IMR-90 (cell line): ENCODE data around the gene CCDC141. TPM values are rescaled to one million over a fixed set of nuclear protein-coding genes. Genes with fewer than 3 reads are reported as not detected.

Experiments used
- ATAC-seq: fragments of 200-7000 bp; cut with Tn5 transposase; 2 replicates; pipeline ENCODE4 v1.9.1; 2020; ENCODE audit warnings: low read depth, mild to moderate bottlenecking, moderate library complexity
- BruUV-seq: library from RNA; stranded (reverse); fragments of 400-500 nt; replicated peaks from 2 replicates; lab custom pipeline; 2021; lab: Mats Ljungman, UMichigan
- CTCF ChIA-PET: fragments of 300-600 bp; formaldehyde crosslinking; extraction: SDS; loops from one replicate; lab custom pipeline; 2021; ENCODE audit warnings: antibody characterized with exemption; lab: Yijun Ruan, JAX
- POLR2A ChIA-PET: fragments of 300-600 bp; sonication (Branson Sonifier 250); formaldehyde crosslinking; loops from one replicate; lab custom pipeline; 2022; ENCODE audit warnings: antibody characterized with exemption; ENCODE audit not compliant: unreplicated experiment; lab: Charles Lee
- DNase-seq: peaks from one replicate; pipeline ENCODE4 v3.0.0; 2013
- H2AFZ ChIP-seq: replicated peaks from 2 replicates; pipeline ENCODE3; 2013; ENCODE audit warnings: low read length, mild to moderate bottlenecking; ENCODE audit not compliant: poor library complexity
- H2AK5ac ChIP-seq: 2 replicates; pipeline ENCODE4 v1.6.1; 2013; ENCODE audit warnings: low read depth, low read length, inconsistent platforms
- H2AK9ac ChIP-seq: replicated peaks from 2 replicates; pipeline ENCODE3; 2013; ENCODE audit warnings: mild to moderate bottlenecking, low read depth, low read length, moderate library complexity; ENCODE audit not compliant: poor library complexity
- H2BK120ac ChIP-seq: 2 replicates; pipeline ENCODE4 v1.6.1; 2013; ENCODE audit warnings: low read depth, low read length, inconsistent platforms
- H2BK15ac ChIP-seq: 3 replicates; pipeline ENCODE4 v1.6.1; 2013; ENCODE audit warnings: low read depth, low read length, inconsistent platforms
- H2BK20ac ChIP-seq: 2 replicates; pipeline ENCODE4 v1.6.1; 2013; ENCODE audit warnings: low read depth, mild to moderate bottlenecking, inconsistent platforms, low read length, moderate library complexity
- H2BK5ac ChIP-seq: 2 replicates; pipeline ENCODE4 v1.6.1; 2013; ENCODE audit warnings: mild to moderate bottlenecking, low read depth, low read length, inconsistent platforms; ENCODE audit not compliant: poor library complexity, severe bottlenecking
- H3K14ac ChIP-seq: replicated peaks from 2 replicates; pipeline ENCODE4 v1.6.1; 2013; ENCODE audit warnings: low read depth, low read length, inconsistent platforms
- H3K18ac ChIP-seq: 2 replicates; pipeline ENCODE4 v1.6.1; 2013; ENCODE audit warnings: low read depth, low read length, control low read depth
- H3K23ac ChIP-seq: 2 replicates; pipeline ENCODE4 v1.6.1; 2013; ENCODE audit warnings: low read depth, low read length, inconsistent platforms
- H3K27ac ChIP-seq: 2 replicates; pipeline ENCODE4 v1.5.1; 2013; ENCODE audit warnings: mild to moderate bottlenecking, control low read depth, low read length; ENCODE audit not compliant: insufficient read depth
- H3K27me3 ChIP-seq: 2 replicates; pipeline ENCODE4 v1.6.1; 2013; ENCODE audit warnings: low read length; ENCODE audit not compliant: control insufficient read depth, insufficient read depth
- H3K36me3 ChIP-seq: 2 replicates; pipeline ENCODE4 v1.6.1; 2013; ENCODE audit warnings: low read length, mixed read lengths; ENCODE audit not compliant: control insufficient read depth, insufficient read depth
- H3K4ac ChIP-seq: 2 replicates; pipeline ENCODE4 v1.6.1; 2013; ENCODE audit warnings: low read depth, low read length, inconsistent platforms
- H3K4me1 ChIP-seq: 2 replicates; pipeline ENCODE4 v1.6.1; 2013; ENCODE audit warnings: low read length, mixed read lengths; ENCODE audit not compliant: control insufficient read depth, insufficient read depth
- H3K4me2 ChIP-seq: 2 replicates; pipeline ENCODE4 v1.6.1; 2013; ENCODE audit warnings: low read depth, mild to moderate bottlenecking, control low read depth, low read length, moderate library complexity
- H3K4me3 ChIP-seq: 2 replicates; pipeline ENCODE4 v1.5.1; 2013; ENCODE audit warnings: low read depth, mild to moderate bottlenecking, control low read depth, low read length, moderate library complexity; ENCODE audit not compliant: insufficient read depth
- H3K56ac ChIP-seq: 2 replicates; pipeline ENCODE4 v1.6.1; 2013; ENCODE audit warnings: low read length, inconsistent platforms; ENCODE audit not compliant: insufficient read depth; ENCODE audit errors: extremely low read depth
- H3K79me1 ChIP-seq, 2 experiments: 2 replicates each; pipeline ENCODE4 v1.6.1; 2013; ENCODE audit warnings: low read length in 2 of 2, inconsistent platforms in 1 of 2, low read depth in 1 of 2
- H3K9ac ChIP-seq: 2 replicates; pipeline ENCODE4 v1.6.1; 2013; ENCODE audit warnings: low read depth, low read length, control low read depth
- H3K9me1 ChIP-seq: 2 replicates; pipeline ENCODE4 v1.6.1; 2013; ENCODE audit warnings: low read length, inconsistent platforms; ENCODE audit not compliant: insufficient read depth
- H3K9me3 ChIP-seq: 2 replicates; pipeline ENCODE4 v1.6.1; 2013; ENCODE audit warnings: low read length; ENCODE audit not compliant: control insufficient read depth, insufficient read depth
- H4K20me1 ChIP-seq: 2 replicates; pipeline ENCODE4 v1.6.1; 2013; ENCODE audit warnings: low read length, inconsistent platforms; ENCODE audit not compliant: insufficient read depth
- H4K5ac ChIP-seq: 2 replicates; pipeline ENCODE4 v1.6.1; 2013; ENCODE audit warnings: mild to moderate bottlenecking, low read depth, low read length, control low read depth
- H4K8ac ChIP-seq, 2 experiments: 2 replicates each; pipeline ENCODE4 v1.6.1; 2013; ENCODE audit warnings: low read depth in 2 of 2, low read length in 2 of 2, control low read depth in 1 of 2, inconsistent platforms in 1 of 2
- H4K91ac ChIP-seq: 2 replicates; pipeline ENCODE4 v1.6.1; 2013; ENCODE audit warnings: low read depth, low read length, inconsistent platforms; ENCODE audit not compliant: insufficient read depth
- BHLHE40 ChIP-seq: fragments of 150-350 bp; IDR thresholded peaks from 2 replicates; pipeline ENCODE4 v1.6.1; 2016; ENCODE audit warnings: mild to moderate bottlenecking, low read depth, low read length
- CEBPB ChIP-seq: IDR thresholded peaks from 2 replicates; pipeline ENCODE4 v1.6.1; 2012; ENCODE audit warnings: low read depth, low read length, improper control_type of control experiment
- CHD1 ChIP-seq: IDR thresholded peaks from 2 replicates; pipeline ENCODE4 v1.6.1; 2012; ENCODE audit warnings: low read depth, low read length, improper control_type of control experiment
- CTCF ChIP-seq: conservative IDR thresholded peaks from 2 replicates; pipeline ENCODE4 v1.5.1; 2012; ENCODE audit warnings: mild to moderate bottlenecking, low read depth, low read length, improper control_type of control experiment
- ELK1 ChIP-seq: fragments of 150-350 bp; IDR thresholded peaks from 2 replicates; pipeline ENCODE4 v1.6.1; 2016; ENCODE audit warnings: low read depth, mild to moderate bottlenecking, low read length, moderate library complexity, borderline replicate concordance
- FOS ChIP-seq: fragments of 150-350 bp; IDR thresholded peaks from 2 replicates; pipeline ENCODE4 v1.6.1; 2016; ENCODE audit warnings: low read depth, low read length
- MAFK ChIP-seq: IDR thresholded peaks from 2 replicates; pipeline ENCODE4 v1.6.1; 2012; ENCODE audit warnings: low read depth, low read length, improper control_type of control experiment
- MAZ ChIP-seq: IDR thresholded peaks from 2 replicates; pipeline ENCODE4 v1.6.1; 2012; ENCODE audit warnings: low read depth, mild to moderate bottlenecking, low read length, improper control_type of control experiment, moderate library complexity, borderline replicate concordance
- MXI1 ChIP-seq: IDR thresholded peaks from 2 replicates; pipeline ENCODE4 v1.6.1; 2012; ENCODE audit warnings: low read depth, mild to moderate bottlenecking, low read length, moderate library complexity, borderline replicate concordance
- POLR2A ChIP-seq: IDR thresholded peaks from 2 replicates; pipeline ENCODE4 v1.6.1; 2012; ENCODE audit warnings: mild to moderate bottlenecking, low read depth, low read length
- RAD21 ChIP-seq: IDR thresholded peaks from 2 replicates; pipeline ENCODE4 v1.6.1; 2012; ENCODE audit warnings: low read length, improper control_type of control experiment
- RCOR1 ChIP-seq: IDR thresholded peaks from 2 replicates; pipeline ENCODE4 v1.6.1; 2012; ENCODE audit warnings: mild to moderate bottlenecking, low read length, improper control_type of control experiment; ENCODE audit not compliant: insufficient replicate concordance
- SMC3 ChIP-seq: fragments of 150-350 bp; IDR thresholded peaks from 2 replicates; pipeline ENCODE4 v1.6.1; 2016; ENCODE audit warnings: low read depth, mild to moderate bottlenecking, antibody characterized with exemption, low read length, moderate library complexity
- USF2 ChIP-seq: fragments of 150-350 bp; IDR thresholded peaks from 2 replicates; pipeline ENCODE4 v1.6.1; 2017; ENCODE audit warnings: mild to moderate bottlenecking, antibody characterized with exemption, low read length, low read depth
- WGBS, 2 experiments: methylation state at CpG; one replicate each; pipeline versions ENCODE4 v1.1.5 to v1.1.7; 2013; ENCODE audit warnings: missing lambda C conversion rate in 2 of 2; ENCODE audit not compliant: insufficient read length in 1 of 2; ENCODE audit errors: extremely low coverage in 2 of 2; 5-methylcytosine and 5-hydroxymethylcytosine counted together
- dilution Hi-C: fragments of 300-500 bp; cut with HindIII; formaldehyde crosslinking; loops from one replicate; pipeline ENCODE4 v1.14.3; 2018; ENCODE audit warnings: low sequenced_read_pairs; ENCODE audit not compliant: unreplicated experiment
- in situ Hi-C: fragments of 300-500 bp; cut with MboI; formaldehyde crosslinking; loops from 3 replicates; pipeline ENCODE4 v1.14.3; 2019; ENCODE audit warnings: low sequenced_read_pairs, inconsistent platforms, mixed read lengths
- intact Hi-C: fragments of 100-400 bp; cut with micrococcal nuclease; formaldehyde crosslinking; loops from 2 replicates; pipeline ENCODE4 v1.10.0; 2022
- polyA plus RNA-seq, 3 experiments: library from polyadenylated mRNA; depleted of rRNA; stranded (reverse); fragments of >200 nt; gene quantifications; 2 replicates each; pipeline ENCODE4 v1.2.3, GENCODE V29; 2012; ENCODE audit warnings: low replicate concordance in 1 of 3
- total RNA-seq: library from RNA; depleted of rRNA; stranded (reverse); fragments of >200 nt; gene quantifications from 2 replicates; pipeline ENCODE4 v1.2.3, GENCODE V29; 2012

The CCDC141 gene
- total and polyA plus RNA-seq, 2 of the 4 experiments (the other 2 are of a cell fraction): not detected

GRCh38 chr2:178836807-178837206 lies 213.1 kb downstream of the CCDC141 start:
- H4K91ac ChIP-seq: no peak overlapping the region
- H3K9me1 ChIP-seq: no peaks in the 10 kb centered on the region
- H2BK15ac ChIP-seq: no peak overlapping the region
- no peak overlapping the region for H3K14ac ChIP-seq
- H4K8ac ChIP-seq: no peak overlapping the region
- POLR2A ChIA-PET: no interaction called here
- no peaks in the 10 kb centered on the region for H3K79me1 ChIP-seq
- no peak overlapping the region for H2BK120ac ChIP-seq
- no peak overlapping the region for H3K56ac ChIP-seq
- CTCF ChIA-PET: interaction anchor here (0.6 to 1.2 kb wide), 2 partner anchors 9 to 54 kb away, joined by 3 read pairs; no protein-coding TSS in a partner anchor
- H3K4ac ChIP-seq: no peak overlapping the region
- dilution Hi-C loops: no loop called here
- intact Hi-C loops: no loop called here
- no peak overlapping the region for H2AK5ac ChIP-seq
- in situ Hi-C loops: no loop called here
- H3K9ac ChIP-seq: no peak overlapping the region
- ATAC-seq (no peak), DNase-seq (no peak)
- no peak overlapping the region for H3K4me3 ChIP-seq
- H3K27ac ChIP-seq: no peak overlapping the region
- H3K36me3 ChIP-seq: no peaks in the 10 kb centered on the region
- WGBS, 2 experiments: no CpG with 5 or more reads among the region's 4 CpGs
- H4K20me1 ChIP-seq: no peaks in the 10 kb centered on the region
- H3K27me3 ChIP-seq: peaks cover 2% of the 10 kb centered on the region
- H3K18ac ChIP-seq: no peak overlapping the region
- no peak overlapping the region for H3K4me2 ChIP-seq
- no peak overlapping the region for H3K23ac ChIP-seq
- H2AK9ac ChIP-seq: no peak overlapping the region
- no peaks in the 10 kb centered on the region for H3K4me1 ChIP-seq
- no peak overlapping the region for H2BK5ac ChIP-seq
- TF ChIP-seq ELK1: no peak
- TF ChIP-seq MXI1: no peak
- no peak for TF ChIP-seq RAD21
- no peak for TF ChIP-seq BHLHE40
- TF ChIP-seq SMC3: no peak
- no peak for TF ChIP-seq CEBPB
- no peak for TF ChIP-seq POLR2A
- no peak for TF ChIP-seq MAZ
- no peak for TF ChIP-seq CHD1
- TF ChIP-seq FOS: no peak
- TF ChIP-seq RCOR1: no peak
- TF ChIP-seq MAFK: no peak
- no peak for TF ChIP-seq USF2
- TF ChIP-seq CTCF: no peak
- no peak overlapping the region for H4K5ac ChIP-seq
- no peak overlapping the region for H2BK20ac ChIP-seq
- H3K9me3 ChIP-seq: no peaks in the 10 kb centered on the region
- no peak overlapping the region for H2AFZ ChIP-seq
- no TSS peak for BruUV-seq
